Tibial artery (tissue), 4 donors: ENCODE results near the gene RABGGTA.

Experiments used
- DNase-seq, 2 donors: peaks; one replicate each; pipeline ENCODE4 v3.0.0-alpha.2; 2019
- H3K27ac ChIP-seq, 2 donors: fragments of 200-600 bp; sonication (generic) in 1 of 2; 1 replicate in 1 of 2; 2 replicates in 1 of 2; pipeline ENCODE4 v1.5.1; 2018 to 2019; ENCODE audit warnings: mild to moderate bottlenecking in 1 of 2
- H3K27me3 ChIP-seq, 2 donors: fragments of 200-600 bp; sonication (generic) in 1 of 2; one replicate each; pipeline versions ENCODE4 v1.5.1 to v1.6.0; 2016 to 2019
- H3K36me3 ChIP-seq, 3 donors: fragments of 200-600 bp; sonication (generic) in 2 of 3; one replicate each; pipeline ENCODE4 v1.5.1; 2016 to 2019; ENCODE audit warnings: mild to moderate bottlenecking in 2 of 3
- H3K4me1 ChIP-seq, 4 donors: fragments of 200-600 bp; sonication (generic) in 2 of 4; 1 replicate in 3 of 4; 2 replicates in 1 of 4; pipeline ENCODE4 v1.5.1; 2016 to 2019
- H3K4me3 ChIP-seq, 2 donors: fragments of 200-600 bp; sonication (generic) in 1 of 2; 1 replicate in 1 of 2; 2 replicates in 1 of 2; pipeline ENCODE4 v1.5.1; 2018 to 2019; ENCODE audit warnings: mild to moderate bottlenecking in 2 of 2
- H3K9me3 ChIP-seq, 3 donors: fragments of 200-600 bp; sonication (generic) in 1 of 3; one replicate each; pipeline ENCODE4 v1.5.1; 2016 to 2019
- intact Hi-C: fragments of 100-400 bp; cut with DNase I; formaldehyde crosslinking; loops from one replicate; pipeline ENCODE4 v1.15.0; 2023; ENCODE audit warnings: low total_unique reads
- TF ChIP-seq, protein P1 (sequence below), 2 experiments: fragments of 200-600 bp in 1 of 2; fragments of 450-650 bp in 1 of 2; IDR thresholded peaks; one replicate each; pipeline ENCODE4 v1.5.1; 2017 to 2019; ENCODE audit warnings: antibody characterized with exemption in 2 of 2, mild to moderate bottlenecking in 1 of 2, moderate library complexity in 1 of 2

Gene RABGGTA

DNA sequence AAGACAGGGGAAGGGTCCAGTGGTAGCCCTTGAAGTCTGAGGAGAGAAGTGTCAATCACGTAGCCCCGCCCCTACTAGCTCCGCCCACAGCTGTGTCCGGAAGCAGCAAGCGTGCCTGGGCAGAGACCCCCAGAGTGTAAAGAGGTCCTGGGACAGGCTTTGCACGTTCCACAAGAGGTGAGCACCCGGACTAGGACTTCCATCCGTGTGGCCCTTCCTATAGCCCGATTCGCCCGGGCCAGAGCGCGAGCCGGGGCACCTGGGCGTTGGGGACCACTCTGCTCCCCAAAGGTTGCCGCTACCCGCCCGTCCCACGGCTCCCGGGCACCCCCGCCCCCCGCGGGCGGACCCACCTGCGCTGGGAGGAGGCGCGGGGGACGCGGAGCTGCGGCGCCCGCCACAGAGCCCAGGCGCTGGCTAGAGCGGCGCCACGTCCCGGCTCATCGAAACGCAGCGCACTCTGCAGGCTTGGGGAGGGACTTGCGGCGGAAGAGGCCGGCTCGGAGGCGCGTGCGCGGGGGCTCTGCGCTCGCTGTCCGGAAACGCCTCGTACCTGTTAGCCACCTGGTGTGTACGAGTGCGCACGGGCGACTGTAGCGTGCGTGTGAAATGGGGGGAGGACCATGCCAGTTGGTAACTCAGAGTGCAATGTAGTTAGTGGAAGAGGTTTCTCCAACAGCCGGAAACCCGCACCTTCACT, at the start of gene RABGGTA:
RABGGTA (minus strand) TSS at position 464 of the 700 bp plus-strand sequence. CDS start 482 bp downstream, outside the sequence.
- intact Hi-C loops, result no loop called here
- Histone ChIP-seq H3K4me3 (peak within 1 kb of the TSS; percentile 91 to 93), H3K36me3 (peaks cover 11 to 39% (median 23%) of the 10 kb centered on the region in 3 donors), H3K27ac (peak within 1 kb of the TSS; percentile 98), H3K4me1 (peaks cover 0 to 12% (median 8%) of the 10 kb centered on the region in 4 donors), H3K27me3 (no peaks in the 10 kb centered on the region), H3K9me3 (no peaks in the 10 kb centered on the region)
- TF ChIP-seq, protein P1, sequence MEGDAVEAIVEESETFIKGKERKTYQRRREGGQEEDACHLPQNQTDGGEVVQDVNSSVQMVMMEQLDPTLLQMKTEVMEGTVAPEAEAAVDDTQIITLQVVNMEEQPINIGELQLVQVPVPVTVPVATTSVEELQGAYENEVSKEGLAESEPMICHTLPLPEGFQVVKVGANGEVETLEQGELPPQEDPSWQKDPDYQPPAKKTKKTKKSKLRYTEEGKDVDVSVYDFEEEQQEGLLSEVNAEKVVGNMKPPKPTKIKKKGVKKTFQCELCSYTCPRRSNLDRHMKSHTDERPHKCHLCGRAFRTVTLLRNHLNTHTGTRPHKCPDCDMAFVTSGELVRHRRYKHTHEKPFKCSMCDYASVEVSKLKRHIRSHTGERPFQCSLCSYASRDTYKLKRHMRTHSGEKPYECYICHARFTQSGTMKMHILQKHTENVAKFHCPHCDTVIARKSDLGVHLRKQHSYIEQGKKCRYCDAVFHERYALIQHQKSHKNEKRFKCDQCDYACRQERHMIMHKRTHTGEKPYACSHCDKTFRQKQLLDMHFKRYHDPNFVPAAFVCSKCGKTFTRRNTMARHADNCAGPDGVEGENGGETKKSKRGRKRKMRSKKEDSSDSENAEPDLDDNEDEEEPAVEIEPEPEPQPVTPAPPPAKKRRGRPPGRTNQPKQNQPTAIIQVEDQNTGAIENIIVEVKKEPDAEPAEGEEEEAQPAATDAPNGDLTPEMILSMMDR (IDR thresholded peaks at IDR 0.05), result peak; percentile 75 to 77
- peak; percentile 77 to 91 for DNase-seq

GRCh38 chr14:24317141-24317928, 45.9 kb upstream of the RABGGTA start:
- Histone ChIP-seq H3K27ac (no peak overlapping the region), H3K9me3 (no peaks in the 10 kb centered on the region), H3K4me3 (no peak overlapping the region), H3K4me1 (peaks cover 0 to 9% (median 6%) of the 10 kb centered on the region in 4 donors), H3K27me3 (peaks cover 0 to 51% of the 10 kb centered on the region in 2 donors), H3K36me3 (no peaks in the 10 kb centered on the region)
- intact Hi-C loops, result no loop called here
- TF ChIP-seq, protein P1 (IDR thresholded peaks at IDR 0.05), result no peak
- DNase-seq, result no peak

- peaks cover 0 to 13% (median 8%) of the 10 kb centered on the region in 4 donors for H3K4me1 ChIP-seq
- no peaks in the 10 kb centered on the region for H3K36me3 ChIP-seq
- TF ChIP-seq, protein P1 (IDR thresholded peaks at IDR 0.05), result no peak
- H3K27ac ChIP-seq, result no peak overlapping the region
- peaks cover 0 to 51% of the 10 kb centered on the region in 2 donors for H3K27me3 ChIP-seq
- DNase-seq, result no peak
- no peak overlapping the region for H3K4me3 ChIP-seq
- intact Hi-C loops, result no loop called here
- H3K9me3 ChIP-seq, result no peaks in the 10 kb centered on the region
Measured at GRCh38 chr14:24316597-24316950, 45.2 kb upstream of the RABGGTA start.

DNA sequence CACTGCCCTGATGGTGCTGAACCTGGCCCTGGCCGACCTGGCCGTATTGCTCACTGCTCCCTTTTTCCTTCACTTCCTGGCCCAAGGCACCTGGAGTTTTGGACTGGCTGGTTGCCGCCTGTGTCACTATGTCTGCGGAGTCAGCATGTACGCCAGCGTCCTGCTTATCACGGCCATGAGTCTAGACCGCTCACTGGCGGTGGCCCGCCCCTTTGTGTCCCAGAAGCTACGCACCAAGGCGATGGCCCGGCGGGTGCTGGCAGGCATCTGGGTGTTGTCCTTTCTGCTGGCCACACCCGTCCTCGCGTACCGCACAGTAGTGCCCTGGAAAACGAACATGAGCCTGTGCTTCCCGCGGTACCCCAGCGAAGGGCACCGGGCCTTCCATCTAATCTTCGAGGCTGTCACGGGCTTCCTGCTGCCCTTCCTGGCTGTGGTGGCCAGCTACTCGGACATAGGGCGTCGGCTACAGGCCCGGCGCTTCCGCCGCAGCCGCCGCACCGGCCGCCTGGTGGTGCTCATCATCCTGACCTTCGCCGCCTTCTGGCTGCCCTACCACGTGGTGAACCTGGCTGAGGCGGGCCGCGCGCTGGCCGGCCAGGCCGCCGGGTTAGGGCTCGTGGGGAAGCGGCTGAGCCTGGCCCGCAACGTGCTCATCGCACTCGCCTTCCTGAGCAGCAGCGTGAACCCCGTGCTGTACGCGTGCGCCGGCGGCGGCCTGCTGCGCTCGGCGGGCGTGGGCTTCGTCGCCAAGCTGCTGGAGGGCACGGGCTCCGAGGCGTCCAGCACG, 44.6 kb upstream of the RABGGTA start:
- H3K27me3 ChIP-seq, result peaks cover 0 to 51% of the 10 kb centered on the region in 2 donors
- DNase-seq, result no peak
- TF ChIP-seq, protein P1 (IDR thresholded peaks at IDR 0.05), result no peak
- no peak overlapping the region for H3K27ac ChIP-seq
- H3K4me3 ChIP-seq, result no peak overlapping the region
- no peaks in the 10 kb centered on the region for H3K9me3 ChIP-seq
- no peaks in the 10 kb centered on the region for H3K36me3 ChIP-seq
- intact Hi-C loops, result no loop called here
- peaks cover 0 to 19% (median 11%) of the 10 kb centered on the region in 4 donors for H3K4me1 ChIP-seq

DNA sequence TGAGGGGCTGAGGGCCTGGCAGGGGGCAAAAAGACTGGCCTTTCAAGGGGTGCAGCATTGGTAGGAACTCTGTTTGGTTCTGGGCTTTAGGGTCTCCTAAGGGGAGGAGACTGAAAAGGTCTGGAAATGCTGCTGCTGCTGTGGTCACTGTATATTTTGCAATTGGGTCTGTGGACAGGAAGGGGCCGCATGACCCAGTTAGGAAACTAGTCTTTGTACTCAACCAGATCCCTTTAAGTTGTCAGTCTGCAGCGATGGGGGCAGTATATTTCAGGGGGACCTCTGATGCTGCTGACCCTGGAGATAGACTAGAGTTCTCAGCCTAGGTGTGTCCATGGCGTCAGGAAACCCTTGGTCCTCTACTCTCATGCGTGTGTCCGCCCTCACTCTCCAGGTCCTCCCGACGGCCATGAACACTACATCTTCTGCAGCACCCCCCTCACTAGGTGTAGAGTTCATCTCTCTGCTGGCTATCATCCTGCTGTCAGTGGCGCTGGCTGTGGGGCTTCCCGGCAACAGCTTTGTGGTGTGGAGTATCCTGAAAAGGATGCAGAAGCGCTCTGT, 43.9 kb upstream of the RABGGTA start:
- H3K27ac ChIP-seq, result no peak overlapping the region
- no peaks in the 10 kb centered on the region for H3K9me3 ChIP-seq
- peaks cover 0 to 49% of the 10 kb centered on the region in 2 donors for H3K27me3 ChIP-seq
- no peak overlapping the region for H3K4me3 ChIP-seq
- peaks cover 0 to 24% (median 15%) of the 10 kb centered on the region in 4 donors for H3K4me1 ChIP-seq
- intact Hi-C loops, result no loop called here
- TF ChIP-seq, protein P1 (IDR thresholded peaks at IDR 0.05), result no peak
- DNase-seq, result no peak
- H3K36me3 ChIP-seq, result no peaks in the 10 kb centered on the region
